HG03521 (cell line): Measurements from ENCODE around the gene TENM3.

Experiments used
- ATAC-seq: cut with Tn5 transposase; IDR thresholded peaks from one replicate; pipeline ENCODE4 v1.9.1; 2021; ENCODE audit warnings: mild to moderate bottlenecking, moderate library complexity; ENCODE audit not compliant: unreplicated experiment

Gene TENM3

DNA sequence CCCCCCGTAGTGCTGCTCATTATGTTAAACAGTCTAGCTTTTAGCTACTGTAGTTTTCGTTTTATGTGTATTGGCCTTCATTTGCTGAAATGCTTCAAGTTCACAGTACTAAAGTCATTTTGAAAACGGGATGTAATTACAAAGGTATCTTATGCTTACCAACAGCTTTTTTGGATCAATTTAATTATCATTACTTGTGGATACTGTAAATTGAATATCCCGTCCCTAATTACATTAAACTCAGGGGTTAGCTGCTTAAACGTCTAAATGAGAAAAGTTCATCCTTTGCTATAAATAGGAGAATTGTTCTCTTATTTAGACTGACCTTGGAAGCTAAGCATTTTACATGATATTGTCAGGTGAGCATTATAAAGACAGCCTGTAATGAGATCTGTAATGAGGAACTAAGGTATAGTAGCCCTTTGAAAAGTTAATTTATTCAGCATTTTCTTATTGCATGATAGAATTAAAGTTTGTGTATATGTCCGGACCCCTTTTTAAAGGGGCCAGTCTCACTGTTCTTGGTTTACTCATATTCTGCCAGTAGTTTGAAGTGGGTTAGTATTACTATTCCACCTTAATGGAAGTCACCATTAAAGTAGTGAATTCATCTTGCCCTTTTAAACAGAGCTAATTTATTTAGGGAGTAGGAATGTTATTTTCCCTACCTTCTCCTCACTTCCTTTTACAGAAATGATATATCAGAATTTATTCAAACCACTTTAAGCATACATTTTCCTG, 252.6 kb downstream of the TENM3 start:
- no peak for ATAC-seq

DNA sequence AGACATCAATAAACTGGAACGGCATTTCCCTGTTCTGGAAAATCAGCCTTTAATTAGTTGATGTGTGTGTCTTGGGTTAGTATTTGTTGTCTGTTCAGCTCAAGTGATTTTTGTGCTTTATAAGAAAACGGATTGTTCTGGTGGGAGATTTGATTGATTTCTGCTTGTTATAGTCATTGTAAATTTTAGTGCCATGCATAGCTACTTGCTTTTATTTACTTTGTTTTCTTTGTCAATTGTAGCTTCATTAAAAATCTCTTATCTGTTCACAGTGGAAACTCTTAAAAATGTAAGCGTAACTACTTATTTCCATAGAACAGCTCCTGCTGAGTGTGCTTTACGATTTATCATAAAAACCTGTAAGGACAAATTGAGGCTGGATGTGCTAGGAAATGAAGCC, 253.2 kb downstream of the TENM3 start:
- no peak for ATAC-seq

DNA sequence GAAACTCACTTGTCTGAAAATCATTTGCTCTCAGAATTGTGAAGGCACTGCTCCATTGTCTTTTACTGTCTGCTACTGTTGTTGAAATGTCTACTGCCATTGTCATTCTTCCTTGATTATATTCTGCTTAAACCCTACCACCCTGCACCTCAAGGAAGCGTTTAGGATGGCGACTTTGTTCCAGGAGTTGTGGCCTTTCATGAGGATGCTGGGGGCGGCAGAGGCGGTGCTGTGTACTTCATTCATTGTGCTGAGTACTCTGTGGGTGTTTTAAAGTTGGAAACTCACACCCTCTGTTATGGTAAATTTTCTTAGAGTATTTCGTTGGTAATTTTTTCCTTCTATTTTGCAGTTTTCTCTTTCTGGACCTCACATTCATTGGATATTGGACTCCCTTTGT, 258.9 kb downstream of the TENM3 start:
- ATAC-seq: no peak

DNA sequence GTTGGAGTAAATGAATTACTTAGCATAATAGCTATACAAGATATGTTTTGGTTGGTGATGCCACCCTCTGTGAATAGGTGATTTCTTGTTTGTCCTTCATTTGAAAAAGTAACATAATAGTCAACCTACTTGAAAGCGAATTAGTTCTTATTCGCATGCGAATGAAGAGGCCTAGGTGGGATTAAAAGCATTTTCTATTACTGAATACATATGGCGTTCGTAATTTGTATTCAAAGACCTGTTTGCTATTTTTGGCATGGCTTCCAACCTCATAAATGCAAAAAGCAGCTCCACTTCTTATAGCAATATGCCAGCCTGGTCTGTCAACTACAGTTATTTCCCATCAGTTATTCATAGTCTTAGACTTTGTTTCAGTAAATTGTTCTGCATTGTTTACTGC, 261.3 kb downstream of the TENM3 start:
- ATAC-seq: no peak

DNA sequence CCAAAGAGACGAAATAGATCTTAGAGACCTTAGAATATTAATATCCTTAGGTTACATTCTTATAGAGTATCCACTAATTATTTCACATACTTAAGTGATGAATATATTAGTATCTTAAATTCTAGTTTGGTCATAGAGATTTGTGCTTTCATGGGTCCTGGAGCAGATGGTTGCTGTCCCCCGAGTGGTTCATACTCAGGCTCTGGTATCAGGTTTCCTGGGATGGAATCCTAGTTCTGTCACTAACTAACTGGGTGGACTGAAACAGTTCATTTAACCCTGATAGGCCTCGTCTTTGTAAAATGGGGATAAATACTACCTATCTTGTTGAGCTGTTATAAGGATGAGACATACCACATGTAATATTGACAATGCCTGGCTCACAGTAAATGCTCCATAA, 264.6 kb downstream of the TENM3 start:
- ATAC-seq: no peak

DNA sequence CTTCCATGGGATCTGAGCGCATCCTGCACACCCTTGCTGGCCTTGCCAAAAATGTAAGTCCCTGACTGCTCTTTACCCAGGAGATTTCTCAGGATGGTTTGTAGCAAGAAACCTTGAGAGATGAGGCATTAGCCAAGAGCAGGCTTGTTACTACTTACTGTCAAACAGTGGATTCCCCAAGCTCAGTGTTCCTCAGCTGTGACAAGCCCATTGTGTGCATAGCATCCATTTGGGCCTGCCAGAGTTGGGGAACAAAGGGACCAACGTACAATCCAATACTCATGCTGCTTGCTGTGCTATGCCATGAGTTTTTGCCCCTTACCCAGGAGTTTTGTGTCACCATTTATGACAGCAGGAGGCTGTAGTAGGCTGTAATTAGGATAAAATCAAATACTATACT, 267.6 kb downstream of the TENM3 start:
- ATAC-seq: no peak

DNA sequence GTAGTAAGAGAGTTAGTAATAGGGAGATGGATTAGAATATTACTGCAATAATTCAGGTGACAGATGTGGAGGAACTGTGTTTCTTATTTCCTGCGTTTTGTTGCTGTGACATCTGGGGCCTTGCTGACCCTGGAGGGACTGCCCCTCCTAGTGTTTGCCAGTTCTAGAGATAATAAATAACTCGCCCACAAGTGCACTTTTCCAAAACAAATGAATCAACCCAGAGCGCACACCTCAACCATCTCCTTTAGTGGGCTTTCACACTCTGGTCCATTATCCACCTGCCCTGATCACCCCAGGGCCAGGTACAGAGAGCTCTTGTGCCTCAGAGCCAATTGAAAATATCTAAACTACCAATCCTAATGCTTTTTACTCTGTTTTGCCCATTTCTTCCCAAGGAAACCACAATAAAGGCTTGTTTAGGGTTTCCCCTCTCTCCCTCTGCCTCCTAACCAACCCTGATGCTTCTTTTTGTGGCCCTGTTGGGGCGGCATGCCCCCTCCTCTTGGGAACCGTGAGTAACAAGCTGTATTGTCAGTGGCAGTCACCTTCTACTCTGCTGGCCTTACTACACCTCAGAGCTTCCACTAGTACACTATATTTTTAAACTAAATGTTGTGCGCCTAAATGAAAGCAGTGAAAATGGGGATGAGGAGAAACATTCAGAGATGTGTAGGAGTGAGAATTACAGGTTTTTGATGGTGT, 270.5 kb downstream of the TENM3 start:
- peak; percentile 64 for ATAC-seq

DNA sequence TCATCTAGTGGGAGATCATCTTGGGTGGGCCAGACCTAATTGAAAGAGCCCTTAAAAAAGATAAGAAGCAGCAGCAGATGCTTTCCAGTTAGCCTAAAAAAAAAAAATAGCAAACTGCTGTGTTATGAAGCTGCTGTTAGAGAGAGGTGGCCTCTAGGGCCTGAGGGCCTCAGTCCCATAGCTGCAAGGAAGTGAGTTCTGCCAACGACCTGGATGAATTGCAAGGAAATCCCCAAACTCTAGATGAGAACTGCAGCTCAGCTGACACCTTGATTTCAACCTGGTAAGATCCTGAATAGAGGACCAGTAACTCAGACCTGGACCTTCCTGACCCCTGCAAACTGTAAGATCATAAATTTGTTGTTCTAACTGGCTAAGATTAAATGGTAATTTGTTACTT, 275.2 kb downstream of the TENM3 start:
- no peak for ATAC-seq

DNA sequence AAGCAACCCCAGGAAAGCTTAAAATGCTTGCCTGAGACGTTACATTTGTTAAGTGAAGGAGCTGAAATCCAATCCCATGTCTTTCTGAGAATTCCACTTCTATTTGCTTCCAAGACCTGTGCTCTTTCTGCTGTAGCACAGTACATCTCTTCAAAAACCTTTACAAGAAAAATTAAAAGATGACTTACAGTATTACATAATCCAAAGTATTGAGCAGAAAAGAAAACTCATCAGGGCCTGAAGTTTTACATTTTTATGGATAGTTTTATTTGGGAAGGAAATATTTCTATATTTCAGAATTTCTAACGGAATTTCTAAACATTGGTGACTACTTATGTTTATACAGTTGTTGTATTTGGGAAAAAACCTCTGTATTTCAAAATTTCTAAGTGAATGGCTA, 276.3 kb downstream of the TENM3 start:
- no peak for ATAC-seq

DNA sequence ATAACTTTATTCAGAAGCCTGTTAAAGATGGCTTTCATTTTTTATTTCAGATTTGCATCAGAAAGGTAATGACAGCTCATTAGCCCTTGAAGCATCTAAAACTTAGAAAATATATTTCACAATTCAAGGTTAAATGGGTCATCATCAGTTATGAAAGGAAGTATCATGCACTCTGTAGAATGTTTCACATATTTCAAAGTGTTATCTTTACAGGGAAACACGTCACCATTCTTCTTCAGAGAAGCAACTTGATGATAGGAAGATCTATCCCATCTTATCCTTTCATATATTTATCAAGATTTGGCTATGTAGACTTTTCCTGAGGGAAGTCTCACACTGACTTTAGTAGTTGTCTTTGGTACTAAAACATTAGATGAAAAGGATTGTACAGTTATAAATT, 277.8 kb downstream of the TENM3 start:
- no peak for ATAC-seq

DNA sequence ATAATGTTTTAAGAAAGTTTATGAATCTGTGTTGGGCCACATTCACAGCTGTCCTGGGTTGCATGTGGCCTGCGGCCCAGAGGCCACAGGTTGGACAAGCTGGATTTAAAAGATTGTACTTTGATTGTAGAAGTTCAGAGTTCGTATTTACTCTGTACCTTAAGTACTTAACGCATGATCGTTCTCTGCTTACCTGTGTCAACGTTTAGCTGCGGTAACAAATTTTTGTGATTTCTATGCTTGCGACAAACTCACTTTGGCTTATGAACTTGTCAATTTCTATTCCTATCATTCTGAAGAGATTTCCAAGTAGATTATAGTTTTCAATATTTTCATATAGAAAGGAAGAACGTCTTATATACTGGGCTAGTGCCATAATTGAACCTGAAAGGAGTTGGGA, 285.6 kb downstream of the TENM3 start:
- ATAC-seq: no peak

DNA sequence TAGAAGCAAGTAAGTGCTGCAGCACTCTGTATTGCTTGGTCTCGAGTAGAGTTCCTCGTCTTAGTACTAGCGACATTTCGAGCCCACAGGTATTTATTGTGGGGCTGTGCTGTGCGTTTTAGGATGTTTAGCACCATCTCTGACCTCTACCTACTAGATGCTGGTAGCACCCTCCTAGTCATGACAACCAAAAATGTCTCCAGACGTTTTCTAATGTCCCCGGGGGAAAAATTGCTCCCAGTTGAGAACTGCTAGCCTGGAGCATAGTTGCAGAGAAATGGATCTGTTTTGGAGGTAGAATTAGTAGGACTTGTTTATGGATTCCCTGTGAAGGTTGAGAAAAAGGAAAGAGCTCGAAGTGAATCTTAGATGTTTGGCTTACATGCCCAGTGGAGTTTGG, 287.2 kb downstream of the TENM3 start:
- no peak for ATAC-seq

DNA sequence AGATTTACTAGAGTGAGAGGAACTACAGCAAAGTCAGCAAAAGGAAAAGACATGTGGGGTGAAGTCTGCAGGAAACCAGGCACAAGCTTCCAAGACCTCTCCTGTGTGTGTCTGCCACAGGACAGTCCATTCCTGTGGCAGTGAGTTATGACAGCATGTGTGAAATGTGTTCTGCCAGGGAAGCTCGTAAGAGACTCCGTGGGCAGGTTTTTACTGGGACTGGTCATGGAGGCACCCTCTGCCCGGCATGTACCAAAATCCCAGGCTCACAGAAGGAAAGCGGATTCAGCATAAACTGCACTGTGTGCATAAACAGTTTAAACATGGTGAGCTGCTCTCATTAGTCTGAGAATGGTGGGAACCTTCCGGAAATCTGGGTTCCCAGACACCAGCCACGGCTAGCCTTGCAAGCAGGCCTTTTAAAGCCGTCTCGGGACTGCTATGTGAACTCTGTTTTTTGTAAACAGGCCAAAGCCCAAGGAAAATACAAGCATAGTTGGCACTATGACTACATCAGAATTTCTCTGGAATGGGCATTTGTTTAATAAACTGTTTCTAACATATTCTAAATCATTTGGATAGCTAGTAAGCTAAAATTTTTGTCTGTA, 288.5 kb downstream of the TENM3 start:
- no peak for ATAC-seq

DNA sequence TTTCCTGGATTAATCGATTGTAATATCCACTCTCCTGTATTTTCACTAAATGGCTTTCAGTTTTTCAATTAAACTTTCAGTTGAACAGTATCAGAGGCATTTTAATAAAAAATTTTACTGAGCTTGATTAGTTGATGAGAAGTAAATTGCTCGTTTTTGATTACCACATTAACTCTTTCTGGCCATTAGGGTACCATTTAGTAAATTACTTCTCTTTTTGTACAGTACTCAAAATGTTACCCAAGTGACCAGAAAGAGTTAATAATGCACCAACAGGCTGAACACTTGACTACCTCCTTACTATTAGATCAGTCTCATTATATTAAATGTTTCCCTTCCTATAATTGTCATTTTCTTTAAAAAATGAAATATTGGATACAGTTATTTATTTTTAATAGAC, 289.2 kb downstream of the TENM3 start:
- ATAC-seq: no peak

DNA sequence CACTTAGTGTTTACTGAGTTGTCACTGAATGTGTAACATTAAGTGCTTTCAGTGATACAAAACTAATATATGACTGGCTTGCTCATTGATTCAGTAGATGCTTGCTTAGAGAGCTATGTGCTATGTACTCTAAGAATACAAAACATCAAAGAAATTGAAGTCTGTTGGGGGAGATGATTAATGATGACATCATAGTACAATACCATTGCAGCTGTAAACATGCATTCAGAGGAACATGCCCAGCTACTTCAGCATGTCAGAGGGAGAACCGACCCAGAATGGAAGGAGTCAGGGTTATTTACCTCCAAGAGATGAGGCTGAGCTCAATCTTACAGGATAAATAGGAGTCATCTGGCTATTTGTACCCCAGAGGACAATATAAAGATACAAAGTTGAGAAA, 290.8 kb downstream of the TENM3 start:
- no peak for ATAC-seq

DNA sequence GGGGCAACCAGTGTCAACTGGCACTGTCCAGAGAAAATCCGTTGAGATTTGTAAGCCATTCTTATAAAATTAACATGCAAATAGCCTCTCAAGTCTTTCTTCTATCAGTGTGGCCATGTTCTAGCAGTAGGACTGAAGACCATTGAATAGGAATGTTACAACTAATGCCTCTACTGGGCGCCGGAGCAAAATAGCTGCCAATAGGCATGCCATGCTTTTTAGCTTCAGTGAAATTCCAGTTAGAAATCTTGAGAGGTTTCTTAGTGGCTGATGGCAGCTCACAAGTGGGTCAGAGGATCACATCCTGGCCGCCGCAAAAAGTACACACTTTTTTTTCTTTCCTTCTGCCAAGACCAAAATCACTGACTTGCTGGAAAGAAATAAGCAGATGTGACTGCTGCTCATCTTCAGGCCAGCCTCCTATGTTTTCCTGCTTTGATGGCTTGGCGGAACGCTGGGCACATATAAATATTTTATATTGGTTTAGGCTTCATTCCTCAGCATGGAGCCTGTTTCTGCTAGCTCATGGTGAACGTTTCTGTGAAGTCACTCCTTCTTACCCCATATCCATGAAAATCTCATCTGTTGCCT, 293.1 kb downstream of the TENM3 start:
- ATAC-seq: no peak

DNA sequence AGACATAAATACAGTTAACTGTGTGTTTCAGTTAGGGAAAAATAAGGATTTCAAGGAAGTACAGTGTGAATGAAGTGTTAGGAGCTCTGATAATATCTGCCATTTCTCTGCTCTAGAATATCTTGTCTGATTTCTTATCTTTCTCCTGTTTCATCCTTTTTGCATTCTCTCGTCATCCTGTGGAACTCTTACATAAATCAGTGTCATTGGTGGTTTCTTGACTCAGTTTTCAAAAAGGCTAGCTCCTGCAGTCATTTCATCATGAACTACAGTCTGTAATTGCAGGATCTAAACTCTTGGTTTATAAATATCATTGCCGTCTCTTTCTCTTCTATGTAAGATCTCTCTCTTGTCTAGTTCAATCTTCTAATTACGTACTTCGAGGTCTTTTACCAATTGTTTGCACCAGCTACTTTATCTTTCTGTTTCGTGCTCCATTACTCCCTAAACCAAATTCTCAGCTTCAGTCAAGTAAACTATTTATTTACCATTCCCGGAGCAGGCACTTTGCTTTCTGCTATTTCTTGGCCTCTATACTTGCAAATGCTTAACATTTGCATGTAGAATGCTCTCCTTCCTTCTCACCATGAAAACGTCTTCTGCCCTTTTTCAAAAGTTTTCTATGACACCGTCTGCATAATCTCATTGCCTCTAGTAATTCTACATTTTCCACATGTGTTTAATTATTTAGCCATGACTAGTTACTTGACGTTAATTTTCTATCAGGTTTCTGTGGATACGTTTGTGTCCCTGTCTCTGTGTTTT, 294.0 kb downstream of the TENM3 start:
- ATAC-seq: no peak

DNA sequence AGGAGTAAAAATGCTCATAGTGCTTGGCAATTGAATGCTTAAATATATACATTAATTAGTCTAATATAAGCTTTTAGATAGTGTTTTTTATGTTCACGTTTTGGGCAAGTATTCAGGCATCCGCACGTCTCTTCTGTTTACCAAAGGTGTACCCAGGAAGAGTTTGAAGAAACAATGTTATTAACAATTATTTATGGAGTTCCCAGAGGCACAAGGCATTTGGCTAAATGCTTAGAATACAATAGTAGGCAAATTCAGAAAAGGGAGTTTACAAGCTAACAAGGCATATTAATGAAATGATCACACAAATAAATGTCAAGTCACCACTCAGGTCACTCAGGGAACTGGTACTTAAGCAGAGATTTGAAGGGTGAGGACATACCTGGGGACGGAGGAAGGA, 294.8 kb downstream of the TENM3 start:
- no peak for ATAC-seq

DNA sequence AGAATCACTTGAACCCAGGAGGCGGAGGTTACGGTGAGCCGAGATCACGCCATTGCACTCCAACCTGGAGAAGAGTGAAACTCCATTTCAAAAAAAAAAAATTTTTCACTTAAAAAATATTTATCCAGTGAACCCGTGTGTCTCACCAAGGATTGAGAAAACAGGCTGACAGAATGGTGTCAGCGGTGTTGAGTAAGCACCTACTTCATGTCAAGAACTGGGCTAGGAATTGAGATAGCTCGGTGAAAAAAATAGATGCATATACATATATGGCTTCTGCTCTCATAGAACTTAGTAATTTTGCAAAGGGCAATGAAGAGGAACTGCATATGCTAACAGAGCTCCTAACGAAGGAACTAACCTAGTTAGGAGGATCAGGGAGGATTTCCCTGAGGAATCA, 297.3 kb downstream of the TENM3 start:
- no peak for ATAC-seq

DNA sequence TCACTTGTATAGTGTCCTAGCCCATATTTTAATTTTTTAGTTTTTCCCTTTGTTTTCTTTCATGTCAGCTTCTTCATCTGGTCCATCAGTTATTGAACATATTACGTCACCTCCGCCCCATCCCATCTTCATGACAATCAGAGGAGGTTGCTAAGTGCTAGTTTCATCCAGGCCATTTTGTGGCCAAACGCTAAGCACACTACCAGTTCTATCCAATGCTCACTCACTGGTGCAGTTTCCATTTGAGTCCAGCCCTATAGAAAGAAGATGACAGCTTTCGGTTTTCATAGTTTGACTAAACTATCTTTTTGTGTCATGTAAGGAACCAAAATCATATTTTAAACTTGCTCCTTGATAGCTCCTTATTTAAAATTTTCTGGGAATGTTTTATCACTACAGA, 304.2 kb downstream of the TENM3 start:
- peak; percentile 100 for ATAC-seq

DNA sequence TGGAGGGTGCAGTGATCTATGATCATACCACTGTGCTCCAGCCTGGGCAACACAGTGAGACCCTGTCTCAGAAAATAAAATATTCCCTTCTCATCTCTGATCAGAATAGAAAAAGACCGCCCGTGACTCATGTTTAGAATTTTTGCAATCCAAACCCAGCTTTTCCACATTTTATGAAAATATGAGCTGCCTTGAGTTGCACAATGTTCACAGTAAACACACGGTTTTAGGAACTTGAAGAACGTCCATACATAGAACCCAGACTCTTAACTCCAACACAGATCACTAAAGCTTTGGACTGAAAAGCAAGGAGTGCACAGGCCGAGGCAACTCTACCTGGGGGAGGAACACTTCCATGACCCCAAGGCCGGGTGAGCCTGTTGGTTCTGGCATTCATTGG, 305.0 kb downstream of the TENM3 start:
- ATAC-seq: no peak
